DMS 273 (cell line): ENCODE data around the gene GPR150.
A peak's percentile ranks its signal among the peaks of the same experiment; 100 is the strongest.

ENCODE experiments used
- DNase-seq: peaks from one replicate; lab custom pipeline; 2025; ENCODE audit not compliant: unreplicated experiment; lab: John Stamatoyannopoulos, UW

The GPR150 gene

GRCh38 chr5:95647886-95648860 is 28.3 kb downstream of the GPR150 start:
- DNase-seq = peak; percentile 16

GRCh38 chr5:95649274-95649673 is 29.4 kb downstream of the GPR150 start:
- DNase-seq = no peak

GRCh38 chr5:95649842-95650620 is 30.1 kb downstream of the GPR150 start:
- no peak for DNase-seq

DNA sequence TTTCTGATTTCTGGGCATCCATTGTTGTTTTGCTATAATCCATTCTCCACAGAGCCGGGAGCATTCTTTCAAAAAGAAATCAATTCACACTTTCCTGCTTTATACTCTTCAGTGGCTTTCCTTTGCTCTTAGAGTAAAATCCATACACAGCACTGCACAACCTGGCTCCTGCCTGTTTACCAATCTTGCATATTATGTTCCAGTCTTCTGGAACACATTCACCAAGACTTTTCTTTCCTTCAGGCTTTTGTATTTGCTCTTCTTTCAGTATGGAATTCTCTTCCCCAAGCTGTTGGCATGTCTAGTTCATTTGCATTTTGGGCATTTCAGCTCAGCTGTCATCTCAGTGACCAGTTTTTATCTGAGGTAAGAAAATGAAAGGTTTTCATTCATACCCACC is 33.0 kb downstream of the GPR150 start:
- DNase-seq = no peak

GRCh38 chr5:95654196-95654595 is 34.3 kb downstream of the GPR150 start:
- DNase-seq = no peak

- no peak for DNase-seq
These were observed 35.7 kb downstream of the GPR150 start for GRCh38 chr5:95655575-95655974.

GRCh38 chr5:95660060-95660459 is 40.2 kb downstream of the GPR150 start:
- DNase-seq = no peak

DNA sequence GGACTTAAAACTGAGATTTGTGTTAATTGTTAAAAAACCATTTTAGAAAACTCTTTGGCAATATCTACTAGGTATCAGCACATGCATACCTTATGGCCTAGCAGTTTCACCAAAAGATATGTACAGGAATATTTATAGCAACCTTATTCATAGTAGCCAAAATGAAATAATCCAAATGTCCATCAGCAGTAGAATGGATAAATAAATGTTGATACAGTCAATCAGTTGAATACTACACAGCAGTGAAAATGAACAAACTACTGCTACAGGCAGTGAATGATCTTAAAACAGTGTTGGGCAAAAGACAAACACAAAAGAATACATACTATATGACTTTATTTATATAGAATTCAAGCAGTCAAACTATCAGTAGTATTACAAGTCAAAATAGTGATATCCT is 43.1 kb downstream of the GPR150 start:
- no peak for DNase-seq

- DNase-seq = peak; percentile 56
These were observed 44.4 kb downstream of the GPR150 start for GRCh38 chr5:95664204-95664786.

GRCh38 chr5:95667061-95667618 is 47.3 kb downstream of the GPR150 start:
- DNase-seq = no peak

DNA sequence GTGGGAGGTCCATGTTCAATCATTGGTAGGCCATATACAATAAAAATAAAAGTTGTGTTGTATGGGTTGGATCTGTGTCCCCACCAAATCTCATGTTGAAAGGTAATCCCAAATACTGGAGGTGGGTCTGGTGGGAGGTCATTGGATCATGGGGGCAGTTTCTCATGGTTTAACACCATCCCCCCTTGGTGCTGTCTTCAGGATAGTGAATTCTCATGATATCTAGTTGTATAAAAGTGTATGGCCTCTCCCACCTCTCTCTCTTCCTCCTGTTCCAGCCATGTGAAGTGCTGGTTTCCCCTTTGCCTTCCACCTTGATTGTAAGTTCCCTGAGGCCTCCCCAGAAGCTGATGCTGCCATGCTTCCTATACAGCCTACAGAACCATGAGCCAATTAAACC is 47.8 kb downstream of the GPR150 start:
- no peak for DNase-seq

DNA sequence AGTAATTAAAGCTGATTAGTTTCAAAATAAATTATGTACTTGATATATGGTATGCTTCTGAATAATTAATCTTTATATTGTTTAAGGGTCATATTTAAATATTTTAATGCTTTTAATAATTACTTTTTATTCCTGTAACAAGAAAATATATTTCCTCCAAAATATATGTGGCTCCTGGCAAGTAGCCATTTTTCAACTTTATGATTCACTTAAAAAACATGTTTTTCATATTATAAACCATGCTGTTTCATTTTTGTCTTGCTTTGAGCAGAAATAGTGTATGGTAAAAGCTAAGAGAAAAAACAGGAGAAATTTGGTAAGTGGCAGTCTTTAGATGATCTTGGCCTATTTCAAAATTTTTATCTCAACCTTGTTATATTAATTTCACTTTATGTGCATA is 48.3 kb downstream of the GPR150 start:
- DNase-seq = no peak

DNA sequence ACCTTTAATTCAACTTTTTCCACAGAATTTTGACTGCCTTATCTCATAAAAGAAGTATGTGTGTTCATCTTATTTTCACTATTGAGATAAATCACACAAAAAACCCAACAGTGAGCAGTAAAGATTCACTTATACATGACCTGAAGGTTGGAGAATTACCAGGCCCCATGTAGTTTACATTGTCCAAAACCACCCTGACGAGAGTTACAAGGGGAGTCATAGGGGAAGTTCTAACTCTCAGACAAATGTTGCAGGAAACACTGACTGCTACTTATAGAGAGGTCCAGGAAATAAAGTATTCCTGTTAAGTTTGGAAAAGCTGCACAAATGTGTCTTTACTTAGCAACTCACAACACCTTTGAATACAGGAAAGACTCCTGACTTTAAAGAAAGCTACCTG is 48.8 kb downstream of the GPR150 start:
- DNase-seq = no peak

DNA sequence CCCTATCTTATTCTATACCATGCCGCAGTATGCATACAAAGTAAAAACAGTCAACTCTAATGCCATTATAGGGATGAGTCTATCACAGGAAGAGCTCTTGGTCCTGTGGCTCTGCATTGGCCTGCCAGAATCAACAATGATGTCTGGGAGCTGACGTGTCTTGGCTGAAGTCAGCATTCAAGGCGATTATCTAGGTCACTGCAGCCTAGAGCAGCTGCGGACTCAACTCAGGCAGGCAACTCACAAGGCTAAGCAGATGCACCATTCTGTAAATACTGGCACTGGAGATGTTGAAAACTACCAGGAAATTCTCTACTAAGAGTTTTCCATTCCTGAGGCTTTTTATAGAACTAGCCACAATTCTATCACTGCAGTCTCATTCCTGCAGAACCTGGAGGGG is 49.7 kb downstream of the GPR150 start:
- DNase-seq = no peak

- DNase-seq = no peak
These were observed 50.1 kb downstream of the GPR150 start for GRCh38 chr5:95669985-95670384.

DNA sequence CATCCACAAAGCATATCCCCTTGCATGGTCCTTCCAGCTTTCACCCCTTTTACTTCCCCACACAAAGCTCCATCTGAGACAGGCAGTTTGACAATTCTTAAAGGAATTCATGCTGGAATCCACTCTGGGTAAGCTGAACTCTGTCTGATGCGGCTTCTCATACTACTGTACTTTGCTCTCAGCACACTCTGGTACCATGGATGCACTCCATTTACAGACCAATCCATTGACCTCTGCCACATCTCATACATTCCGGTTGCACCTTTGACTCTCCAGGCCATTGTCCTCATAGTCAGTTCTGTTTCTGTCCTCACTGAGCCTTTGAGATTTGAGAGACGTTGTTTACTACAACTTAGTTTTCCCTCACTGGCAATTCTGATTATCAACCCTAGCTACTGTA is 50.7 kb downstream of the GPR150 start:
- no peak for DNase-seq
